Left cardiac atrium (tissue), 4 donors: ENCODE measurements around the gene GRAP. TPM values are rescaled to one million over a fixed set of nuclear protein-coding genes. Genes with fewer than 3 reads are reported as not detected.
A peak's percentile ranks its signal among the peaks of the same experiment; 100 is the strongest.

ENCODE experiments used
- ATAC-seq, 2 donors: fragments of 200-7000 bp; cut with Tn5 transposase; one replicate each; pipeline ENCODE4 v1.9.1; 2020; ENCODE audit warnings: mild to moderate bottlenecking in 2 of 2, moderate library complexity in 2 of 2
- DNase-seq: peaks from one replicate; pipeline ENCODE4 v3.0.0-alpha.2; 2020
- intact Hi-C, 2 donors: fragments of 100-400 bp; cut with DNase I; formaldehyde crosslinking; loops; one replicate each; pipeline versions ENCODE4 v1.14.1 to v1.15.1; 2022 to 2023
- total RNA-seq, 2 donors: library from RNA; stranded (reverse); fragmentation: NEBNext Ultra II Directional; extraction: Animal tissue kit (Norgen Biotek cat#: 25700); gene quantifications; one replicate each; pipeline ENCODE4 v1.2.1, GENCODE V29; 2021
- donor health status: DM: no; HTN: yes; CAD: no.
- donor health status: DM: no; HTN: yes; CAD: no; lungs with severe emphysema.
- donor health status: DM: yes; HTN: yes; CAD: no.
- donor health status: Dilated cardiomyopathy.

GRAP gene
- total RNA-seq, 2 donors from 2014 or later: 1.6 to 3.2 TPM

- intact Hi-C loops: no loop called here
- ATAC-seq: no peak
- no peak for DNase-seq
Measured at GRCh38 chr17:18992454-18993130, 54.2 kb downstream of the GRAP start.

GRCh38 chr17:18991531-18992315 lies 55.0 kb downstream of the GRAP start:
- DNase-seq: no peak
- ATAC-seq: no peak
- intact Hi-C loops: no loop called here

GRCh38 chr17:18990331-18990730 lies 56.4 kb downstream of the GRAP start:
- ATAC-seq (no peak), DNase-seq (no peak)
- intact Hi-C loops: no loop called here

GRCh38 chr17:18988546-18989173 lies 58.1 kb downstream of the GRAP start:
- no peak for DNase-seq
- intact Hi-C loops: no loop called here
- ATAC-seq: peak; percentile 14 to 34

- intact Hi-C loops: no loop called here
- ATAC-seq (no peak), DNase-seq (no peak)
Measured at GRCh38 chr17:18987862-18988545, 58.8 kb downstream of the GRAP start.

GRCh38 chr17:18987230-18987610 lies 59.5 kb downstream of the GRAP start:
- intact Hi-C loops: no loop called here
- no peak for DNase-seq
- peak in 1 of 2 donors; percentile 15 for ATAC-seq

GRCh38 chr17:18986541-18987229 lies 60.1 kb downstream of the GRAP start:
- ATAC-seq: no peak
- no peak for DNase-seq
- intact Hi-C loops: no loop called here

- DNase-seq (peak; percentile 60), ATAC-seq (peak; percentile 36 to 61)
- intact Hi-C loops: no loop called here
Measured at GRCh38 chr17:18985475-18985874, 61.3 kb downstream of the GRAP start.

GRCh38 chr17:18984273-18985114 lies 62.3 kb downstream of the GRAP start:
- no peak for ATAC-seq
- intact Hi-C loops: no loop called here
- DNase-seq: no peak

GRCh38 chr17:18981642-18982424 lies 64.9 kb downstream of the GRAP start:
- DNase-seq (no peak), ATAC-seq (peak in 1 of 2 donors; percentile 24)
- intact Hi-C loops: no loop called here

- intact Hi-C loops: no loop called here
- no peak for DNase-seq
- ATAC-seq: no peak
Measured at GRCh38 chr17:18981335-18981641, 65.5 kb downstream of the GRAP start.

- ATAC-seq (no peak), DNase-seq (no peak)
- intact Hi-C loops: no loop called here
Measured at GRCh38 chr17:18980682-18981334, 65.9 kb downstream of the GRAP start.

GRCh38 chr17:18978655-18979054 lies 68.1 kb downstream of the GRAP start:
- intact Hi-C loops: no loop called here
- ATAC-seq (no peak), DNase-seq (no peak)

GRCh38 chr17:18978050-18978449 lies 68.7 kb downstream of the GRAP start:
- intact Hi-C loops: no loop called here
- no peak for DNase-seq
- ATAC-seq: no peak

GRCh38 chr17:18977646-18978045 lies 69.1 kb downstream of the GRAP start:
- intact Hi-C loops: no loop called here
- DNase-seq: no peak

GRCh38 chr17:18977021-18977420 lies 69.7 kb downstream of the GRAP start:
- intact Hi-C loops: no loop called here
- DNase-seq (no peak), ATAC-seq (no peak)

More at GRCh38 chr17:18977646-18978045, 69.1 kb downstream of the GRAP start:
- ATAC-seq: no peak

- no peak for ATAC-seq
- intact Hi-C loops: no loop called here
Measured at GRCh38 chr17:18976201-18976600, 70.6 kb downstream of the GRAP start.

More at GRCh38 chr17:18976201-18976600, 70.6 kb downstream of the GRAP start:
- no peak for DNase-seq
